Cerebellar nuclear complex (tissue), 1 donor: Measurements from ENCODE around the gene KCNMA1.

Experiments
- DNase-seq, 2 experiments: peaks; one replicate each; lab custom pipeline; 2025; lab: John Stamatoyannopoulos, UW

The KCNMA1 gene

DNA sequence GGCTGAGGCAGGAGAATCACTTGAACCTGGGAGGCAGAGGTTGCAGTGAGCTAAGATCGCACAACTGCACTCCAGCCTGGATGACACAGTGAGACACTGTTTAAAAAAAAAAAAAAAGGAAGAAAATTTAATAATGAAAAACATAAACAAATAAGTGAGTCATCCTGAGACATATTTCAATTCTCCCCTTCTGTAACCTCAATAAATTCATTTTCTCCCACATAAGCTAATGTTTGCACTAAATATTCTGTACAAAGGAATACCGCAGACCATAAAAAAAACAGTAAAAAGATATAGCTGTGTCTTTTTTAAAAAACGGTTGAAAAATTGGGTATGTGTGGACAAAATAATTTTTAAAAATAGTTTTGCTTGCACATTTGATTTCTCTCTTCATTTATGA is 654.0 kb downstream of the KCNMA1 start:
- DNase-seq: no peak

DNA sequence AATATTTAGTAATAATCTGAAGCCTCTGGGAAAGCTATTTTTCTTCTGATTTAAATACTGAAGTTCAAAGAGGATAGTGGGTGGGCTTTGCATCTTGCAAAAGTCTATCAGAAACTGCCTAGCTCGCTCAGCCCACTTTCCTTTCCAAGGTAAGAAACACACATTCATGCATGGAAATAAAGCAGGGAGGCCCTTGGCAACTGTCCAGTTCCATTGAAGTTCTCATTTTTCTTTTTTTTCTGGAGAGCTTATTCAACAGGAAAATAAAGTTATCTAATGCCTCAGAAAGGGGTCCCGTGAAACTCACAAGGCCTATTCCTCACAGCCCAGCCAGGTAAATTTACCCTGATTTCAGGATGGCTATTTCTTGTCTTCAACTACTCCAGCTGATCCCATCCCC is 654.9 kb downstream of the KCNMA1 start:
- DNase-seq: no peak

DNA sequence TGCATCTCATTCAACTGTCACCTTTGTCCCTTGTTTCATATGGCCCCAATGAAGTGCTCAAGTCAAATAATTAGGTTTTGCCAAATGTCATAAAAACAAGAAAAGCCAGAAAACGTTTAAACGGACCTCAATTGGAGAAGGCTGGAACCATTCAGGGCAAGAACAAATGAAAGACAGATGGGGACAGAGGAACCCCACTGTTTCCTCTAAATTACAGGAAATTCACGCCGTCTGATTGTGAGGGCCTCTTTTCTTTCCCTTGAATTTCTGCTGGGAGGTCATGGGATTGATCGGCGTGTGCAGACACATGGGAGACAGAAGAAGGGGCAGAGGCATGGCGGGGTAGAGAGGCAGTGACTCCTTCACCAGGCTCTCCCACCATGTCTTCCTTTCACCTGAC is 656.4 kb downstream of the KCNMA1 start:
- DNase-seq: no peak

DNA sequence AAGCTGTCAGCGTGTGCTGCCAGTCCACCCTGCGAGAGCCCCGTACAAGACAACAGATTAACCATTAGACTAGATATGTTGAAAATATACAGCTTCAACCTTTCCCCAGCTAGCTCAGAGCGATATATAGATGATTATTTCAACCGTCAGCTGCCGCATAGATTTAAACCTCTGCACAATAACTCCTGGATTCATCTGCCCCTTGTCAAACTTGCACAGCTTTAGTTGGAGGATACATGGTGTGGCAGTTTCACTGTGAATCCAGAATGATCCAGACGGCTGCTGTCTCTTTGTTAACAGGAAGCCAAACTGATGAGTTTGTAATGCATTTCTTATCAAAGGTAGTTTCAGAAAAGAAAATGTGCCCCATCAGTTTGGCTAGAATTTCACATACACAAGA is 659.7 kb downstream of the KCNMA1 start:
- no peak for DNase-seq

DNA sequence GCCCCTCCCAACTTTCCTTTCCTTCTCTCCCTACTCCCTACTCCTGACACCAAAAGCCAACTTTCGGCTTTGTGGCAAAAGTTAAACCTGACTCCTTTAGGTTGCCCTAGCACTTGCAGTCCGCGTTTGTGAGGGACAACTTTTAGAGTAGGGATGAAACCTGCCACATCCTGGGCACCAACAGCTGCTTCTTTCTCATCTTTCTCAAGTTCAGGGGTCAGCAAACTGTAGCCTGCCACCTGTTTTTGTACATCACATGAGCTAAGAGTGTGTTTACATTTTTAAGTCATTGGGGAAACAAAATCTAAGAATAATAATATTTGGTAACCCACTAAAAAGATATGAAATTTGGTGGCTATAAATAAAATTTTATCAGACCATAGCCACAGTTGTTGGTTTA is 660.6 kb downstream of the KCNMA1 start:
- no peak for DNase-seq

DNA sequence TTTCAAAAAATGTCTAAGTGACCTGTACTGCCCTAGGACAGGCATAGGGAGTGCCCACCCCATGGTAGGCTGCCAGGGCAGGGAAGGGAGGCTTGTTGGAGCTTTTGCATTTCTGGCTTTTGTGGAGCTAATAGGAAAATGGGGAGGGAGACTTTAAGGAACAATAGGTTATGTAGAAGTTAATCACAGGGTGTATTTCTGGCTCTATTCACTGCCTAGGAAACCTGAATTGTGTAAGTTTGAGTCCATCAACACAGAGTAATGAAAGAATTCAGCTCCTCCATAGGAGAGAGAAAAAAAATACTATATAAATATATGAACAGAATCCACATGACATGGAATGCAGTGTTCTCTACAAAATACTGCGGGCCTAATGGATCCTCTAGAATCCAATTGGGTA is 661.5 kb downstream of the KCNMA1 start:
- DNase-seq: no peak

DNA sequence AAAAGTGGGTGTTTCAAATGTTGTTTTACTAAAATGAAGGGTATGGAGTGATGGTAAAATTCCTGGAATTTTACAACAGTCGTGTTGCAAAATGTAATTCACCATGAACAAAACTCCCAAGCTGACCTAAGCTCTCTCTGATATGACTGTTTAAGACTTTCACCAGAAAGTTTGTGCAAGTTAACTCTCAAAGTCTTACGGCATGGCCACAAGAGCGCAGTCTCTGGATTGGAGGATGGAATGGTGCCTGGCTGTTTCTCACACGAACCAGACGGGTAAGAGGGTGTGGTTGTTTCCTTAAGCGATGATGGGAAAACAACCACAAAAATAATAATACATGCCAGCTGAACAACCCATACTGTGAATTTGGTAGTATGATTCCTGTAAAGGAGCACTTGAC is 662.5 kb downstream of the KCNMA1 start:
- no peak for DNase-seq

GRCh38 chr10:76974017-76974691 is 663.5 kb downstream of the KCNMA1 start:
- DNase-seq: no peak

DNA sequence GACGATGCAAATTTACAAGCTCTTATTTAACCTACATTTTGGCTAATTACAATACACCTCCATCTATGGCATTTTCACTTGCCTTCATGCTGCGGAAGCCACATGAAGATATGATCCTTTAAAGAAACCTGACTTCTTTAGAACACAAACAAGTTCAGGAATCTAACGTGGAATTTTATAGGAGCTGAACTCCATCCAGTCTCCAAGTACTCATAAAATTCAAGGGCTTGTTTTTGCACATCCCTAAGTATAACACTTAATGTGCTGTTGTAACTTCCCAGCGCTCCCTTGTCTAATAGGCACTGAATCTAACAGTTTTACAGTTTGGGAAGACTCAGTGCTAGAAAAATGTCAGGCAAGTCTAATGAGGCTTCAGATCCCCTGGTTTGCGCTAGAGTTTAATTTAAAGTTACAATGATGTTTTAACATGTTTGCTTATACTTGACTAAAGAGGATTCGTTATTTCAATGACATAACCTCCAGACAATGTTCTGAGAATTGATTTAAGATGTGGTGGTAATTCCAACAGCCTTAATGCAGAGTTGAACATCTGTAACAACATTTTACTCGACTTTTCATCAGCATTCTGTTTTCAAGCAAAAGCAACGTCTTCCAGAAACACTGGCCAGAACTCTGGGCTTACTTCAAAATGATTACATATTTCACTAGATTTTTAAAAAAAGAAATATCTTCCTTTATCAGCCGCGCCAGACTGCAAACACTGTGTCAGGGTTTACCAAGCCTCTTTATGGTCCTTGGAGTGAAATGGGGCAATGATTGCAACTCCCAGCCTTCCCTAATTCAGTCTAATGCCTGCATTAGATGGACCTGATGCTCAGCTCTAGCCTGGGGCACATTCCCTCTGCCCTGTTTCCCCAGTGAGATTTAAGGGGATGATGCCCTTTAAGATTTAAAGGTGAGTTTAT is 664.3 kb downstream of the KCNMA1 start:
- no peak for DNase-seq

DNA sequence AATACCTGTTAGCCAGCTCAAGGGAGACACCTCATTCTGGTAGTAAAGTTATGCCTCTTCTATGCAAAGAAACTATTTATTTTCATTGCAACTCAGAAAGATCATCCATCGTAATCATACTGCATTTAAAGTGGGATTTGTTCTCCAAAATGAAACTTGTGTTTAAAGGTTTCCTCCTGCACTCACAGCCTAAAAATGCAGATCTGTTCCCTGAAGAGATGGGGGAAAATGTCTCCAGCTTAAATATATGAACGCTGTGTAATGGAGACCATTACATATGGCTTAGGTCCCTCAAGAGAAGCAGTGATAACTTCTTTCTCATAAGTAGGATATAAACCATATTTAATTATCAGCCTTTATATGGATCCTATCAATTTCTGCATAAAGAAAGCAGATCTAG is 665.1 kb downstream of the KCNMA1 start:
- no peak for DNase-seq

GRCh38 chr10:76971547-76972170 is 665.9 kb downstream of the KCNMA1 start:
- DNase-seq: no peak

GRCh38 chr10:76970711-76971519 is 666.7 kb downstream of the KCNMA1 start:
- no peak for DNase-seq

- no peak for DNase-seq
Observed at GRCh38 chr10:76969366-76969948, 668.2 kb downstream of the KCNMA1 start.

GRCh38 chr10:76968483-76968882 is 669.1 kb downstream of the KCNMA1 start:
- DNase-seq: no peak

- DNase-seq: no peak
Observed at GRCh38 chr10:76962851-76963250, 674.8 kb downstream of the KCNMA1 start.

DNA sequence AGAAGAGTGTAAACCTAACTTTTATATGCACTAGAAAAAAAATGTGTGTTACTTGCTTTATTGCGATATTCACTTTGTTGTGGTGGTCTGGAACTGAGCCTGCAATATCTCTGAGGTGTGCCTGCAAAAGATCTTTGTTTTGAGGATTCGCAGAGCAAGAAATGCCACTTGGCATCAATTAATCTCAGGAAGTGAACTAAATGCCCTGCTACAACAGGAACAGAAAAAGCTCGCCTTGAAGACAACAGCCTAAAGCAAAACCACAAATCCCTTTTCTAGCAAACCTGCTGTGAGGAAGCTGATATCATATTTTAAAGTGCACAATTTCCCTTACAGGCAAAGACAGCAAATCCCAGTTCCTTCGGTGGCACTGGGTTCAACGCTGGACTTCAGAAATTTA is 675.8 kb downstream of the KCNMA1 start:
- no peak for DNase-seq

DNA sequence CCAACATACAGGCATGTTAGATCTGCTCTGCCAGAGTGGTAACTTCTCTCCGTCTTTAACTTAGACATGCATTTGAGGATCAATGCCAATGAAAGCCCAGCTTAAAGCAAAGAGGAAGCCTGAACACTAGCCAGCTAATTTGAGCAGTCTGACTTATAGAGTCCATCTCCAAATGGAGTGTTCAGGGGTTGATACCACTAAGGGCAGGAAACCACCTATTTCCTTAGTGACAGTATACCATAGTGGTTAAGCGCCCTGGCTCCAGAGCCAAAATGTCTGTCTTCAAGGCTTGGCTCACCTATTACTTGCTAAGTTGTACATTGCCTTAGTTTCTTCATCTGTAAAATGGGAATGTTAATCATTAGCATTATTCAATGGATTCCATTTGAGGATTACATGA is 678.5 kb downstream of the KCNMA1 start:
- DNase-seq: no peak

DNA sequence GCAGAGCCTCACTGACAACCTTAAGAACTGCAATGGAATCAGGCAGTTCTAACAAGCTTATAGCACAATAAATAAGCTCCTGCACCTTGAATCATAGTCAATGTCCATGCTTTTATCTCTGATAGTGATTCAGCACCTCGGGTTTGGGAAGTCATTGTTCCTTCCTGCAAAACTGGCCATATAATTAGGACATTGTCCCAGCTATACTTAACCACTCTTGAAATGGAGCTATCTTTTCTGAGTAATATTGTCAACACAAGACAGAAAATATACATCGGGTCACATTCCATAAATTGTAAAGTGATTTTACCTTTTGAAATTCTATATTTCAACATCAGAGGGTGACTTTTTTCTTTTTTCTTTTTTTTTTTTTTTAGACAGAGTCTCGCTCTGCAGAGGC is 682.8 kb downstream of the KCNMA1 start:
- DNase-seq: no peak

DNA sequence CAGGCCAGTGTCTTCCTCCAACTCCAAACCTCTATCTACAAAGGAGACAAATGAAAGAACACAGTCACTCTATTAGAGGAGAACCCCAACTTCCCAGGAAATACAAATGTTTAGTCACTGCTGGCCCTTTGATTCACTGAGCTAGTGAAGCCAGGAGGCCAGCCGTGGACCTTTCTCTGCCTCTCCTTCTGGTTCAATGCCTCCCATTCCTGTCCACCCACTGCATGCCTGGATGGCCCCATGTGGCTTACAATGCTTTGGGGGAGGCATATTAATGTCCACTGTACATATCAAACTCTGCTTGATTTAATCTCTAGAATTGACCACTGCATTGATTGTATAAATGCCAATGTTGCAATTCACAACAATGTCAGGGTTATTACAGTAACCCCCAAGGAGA is 687.3 kb downstream of the KCNMA1 start:
- DNase-seq: no peak

DNA sequence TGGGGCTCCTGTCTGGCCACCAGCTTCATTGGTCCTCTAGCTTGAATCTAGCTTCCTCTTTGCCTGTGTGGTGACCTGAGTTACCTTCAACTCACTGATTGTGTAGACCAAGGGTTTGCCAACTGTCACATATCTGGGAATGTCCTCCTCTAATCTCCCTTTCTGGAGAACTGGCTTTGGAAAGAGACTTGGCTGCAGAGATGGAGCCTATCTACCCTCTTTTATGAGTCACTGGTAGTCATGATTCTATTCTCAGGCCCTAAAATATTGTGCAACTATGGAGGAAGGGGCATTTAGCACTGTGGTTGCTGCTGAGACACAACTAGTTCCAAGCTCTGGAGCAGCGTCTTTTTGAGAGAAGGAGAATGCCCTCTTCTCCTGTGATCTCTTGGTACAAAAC is 691.3 kb downstream of the KCNMA1 start:
- DNase-seq: no peak

GRCh38 chr10:76945166-76945565 is 692.4 kb downstream of the KCNMA1 start:
- no peak for DNase-seq

GRCh38 chr10:76944640-76945039 is 693.0 kb downstream of the KCNMA1 start:
- DNase-seq: no peak
